Activated naive CD4-positive, alpha-beta T cell treated with anti-CD3 and anti-CD28 coated beads, Interleukin-2, amount 10 ng/mL, durations not matched to agents 7 days and 5 days (primary cell): Measurements from ENCODE around the gene ZACN.

Experiments used
- CTCF ChIA-PET: fragments of 350-600 bp; sonication (Branson Sonifier 250); formaldehyde crosslinking; loops from one replicate; lab custom pipeline; 2021; ENCODE audit warnings: antibody characterized with exemption; lab: Charles Lee
- DNase-seq: peaks from one replicate; pipeline ENCODE4 v3.0.0-alpha.2; 2020
- H3K27ac Mint-ChIP-seq: one replicate; pipeline ENCODE4 v1.8.0; 2021; ENCODE audit warnings: mild to moderate bottlenecking, moderate library complexity, mixed read lengths
- H3K27me3 Mint-ChIP-seq: one replicate; pipeline ENCODE4 v1.8.0; 2021; ENCODE audit warnings: mild to moderate bottlenecking, mixed read lengths
- H3K36me3 Mint-ChIP-seq: one replicate; pipeline ENCODE4 v1.8.0; 2021; ENCODE audit warnings: mixed read lengths
- H3K4me1 Mint-ChIP-seq: one replicate; pipeline ENCODE4 v1.8.0; 2021; ENCODE audit warnings: mixed read lengths
- H3K4me3 Mint-ChIP-seq: one replicate; pipeline ENCODE4 v1.8.0; 2021; ENCODE audit warnings: mild to moderate bottlenecking, moderate library complexity, mixed read lengths
- H3K9me3 Mint-ChIP-seq: one replicate; pipeline ENCODE4 v1.8.0; 2021; ENCODE audit warnings: mixed read lengths

ZACN gene

GRCh38 chr17:76091526-76092286 is 12.7 kb downstream of the ZACN start:
- no peaks in the 10 kb centered on the region for H3K27me3 Mint-ChIP-seq
- CTCF ChIA-PET, result interaction anchor here (1.9 kb wide), 1 partner anchor 77 kb away, joined by 5 read pairs; no protein-coding TSS in a partner anchor
- H3K9me3 Mint-ChIP-seq, result no peaks in the 10 kb centered on the region
- H3K27ac Mint-ChIP-seq, result peak overlapping the region; percentile 82
- H3K4me1 Mint-ChIP-seq, result peaks cover 7% of the 10 kb centered on the region
- H3K36me3 Mint-ChIP-seq, result peaks cover 46% of the 10 kb centered on the region
- H3K4me3 Mint-ChIP-seq, result no peak overlapping the region
- peak; percentile 30 for DNase-seq

GRCh38 chr17:76092526-76093413 is 13.8 kb downstream of the ZACN start:
- CTCF ChIA-PET, result interaction anchor here (1.0 to 1.9 kb wide), 2 partner anchors 78 to 305 kb away, joined by 3 to 5 read pairs; no protein-coding TSS in a partner anchor
- H3K4me1 Mint-ChIP-seq, result peaks cover 7% of the 10 kb centered on the region

GRCh38 chr17:76094046-76094445 is 15.1 kb downstream of the ZACN start:
- no peak for DNase-seq
- H3K9me3 Mint-ChIP-seq, result no peaks in the 10 kb centered on the region
- H3K36me3 Mint-ChIP-seq, result peaks cover 52% of the 10 kb centered on the region
- H3K4me3 Mint-ChIP-seq, result no peak overlapping the region
- CTCF ChIA-PET, result no interaction called here
- H3K27me3 Mint-ChIP-seq, result no peaks in the 10 kb centered on the region
- H3K27ac Mint-ChIP-seq, result no peak overlapping the region
- H3K4me1 Mint-ChIP-seq, result peaks cover 7% of the 10 kb centered on the region

More at GRCh38 chr17:76092526-76093413, 13.8 kb downstream of the ZACN start:
- peaks cover 50% of the 10 kb centered on the region for H3K36me3 Mint-ChIP-seq
- no peaks in the 10 kb centered on the region for H3K27me3 Mint-ChIP-seq
- H3K27ac Mint-ChIP-seq, result no peak overlapping the region
- H3K9me3 Mint-ChIP-seq, result no peaks in the 10 kb centered on the region
- no peak overlapping the region for H3K4me3 Mint-ChIP-seq
- DNase-seq, result no peak

DNA sequence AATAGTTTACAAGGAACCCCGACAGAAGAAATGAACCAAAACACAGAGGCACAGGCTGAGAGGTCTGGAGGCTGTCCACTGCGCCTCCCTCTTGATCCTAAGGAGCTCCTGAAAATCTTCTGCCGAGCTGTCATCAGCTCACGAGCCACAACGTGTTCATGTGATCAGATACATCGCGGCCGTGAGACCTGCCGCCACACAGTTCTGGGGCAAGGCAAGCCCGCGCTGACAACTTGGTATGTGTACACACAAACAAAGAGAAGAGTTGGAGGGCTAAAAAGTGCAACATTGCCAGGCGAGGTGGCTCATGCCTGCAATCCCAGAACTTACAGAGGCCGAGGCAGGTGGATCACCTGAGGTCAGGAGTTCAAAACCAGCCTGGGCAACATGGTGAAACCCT is 17.0 kb downstream of the ZACN start:
- DNase-seq, result no peak
- H3K9me3 Mint-ChIP-seq, result no peaks in the 10 kb centered on the region
- H3K27ac Mint-ChIP-seq, result no peak overlapping the region
- H3K27me3 Mint-ChIP-seq, result no peaks in the 10 kb centered on the region
- CTCF ChIA-PET, result interaction anchor here (0.9 to 1.8 kb wide), 3 partner anchors 11 to 183 kb away, joined by 3 to 6 read pairs (median 6); no protein-coding TSS in a partner anchor
- H3K4me1 Mint-ChIP-seq, result peaks cover 10% of the 10 kb centered on the region
- no peak overlapping the region for H3K4me3 Mint-ChIP-seq
- H3K36me3 Mint-ChIP-seq, result peaks cover 54% of the 10 kb centered on the region

GRCh38 chr17:76097716-76098295 is 18.8 kb downstream of the ZACN start:
- Mint-ChIP-seq H3K9me3 (no peaks in the 10 kb centered on the region), H3K36me3 (peaks cover 57% of the 10 kb centered on the region), H3K27me3 (no peaks in the 10 kb centered on the region), H3K4me1 (peaks cover 17% of the 10 kb centered on the region), H3K27ac (no peak overlapping the region), H3K4me3 (no peak overlapping the region)
- no peak for DNase-seq
- CTCF ChIA-PET, result no interaction called here

- Mint-ChIP-seq H3K4me1 (peaks cover 30% of the 10 kb centered on the region), H3K27me3 (no peaks in the 10 kb centered on the region), H3K4me3 (peak overlapping the region; percentile 97), H3K9me3 (no peaks in the 10 kb centered on the region), H3K27ac (peak overlapping the region; percentile 93), H3K36me3 (peaks cover 33% of the 10 kb centered on the region)
- CTCF ChIA-PET, result interaction anchor here (0.9 to 4.8 kb wide), 10 partner anchors 11 to 295 kb away, joined by 3 to 29 read pairs (median 4); no protein-coding TSS in a partner anchor
- DNase-seq, result no peak
Measured at GRCh38 chr17:76102944-76103273, 23.9 kb downstream of the ZACN start.

- Mint-ChIP-seq H3K36me3 (peaks cover 30% of the 10 kb centered on the region), H3K9me3 (no peaks in the 10 kb centered on the region), H3K27me3 (no peaks in the 10 kb centered on the region), H3K4me3 (peak within 1 kb of the TSS; percentile 97), H3K27ac (peak within 1 kb of the TSS; percentile 93), H3K4me1 (peaks cover 30% of the 10 kb centered on the region)
- DNase-seq, result peak; percentile 93
- CTCF ChIA-PET, result interaction anchor here (0.5 to 4.8 kb wide), 12 partner anchors 10 to 295 kb away, joined by 3 to 29 read pairs (median 4); no protein-coding TSS in a partner anchor
Measured at GRCh38 chr17:76103274-76104139, 24.5 kb downstream of the ZACN start, which contains the start of gene EXOC7. EXOC7 (minus strand) TSS chr17:76103787; CDS start chr17:76103692, 95 bp downstream.

- peak overlapping the region; percentile 97 for H3K4me3 Mint-ChIP-seq
- no peaks in the 10 kb centered on the region for H3K27me3 Mint-ChIP-seq
- no peak for DNase-seq
- H3K9me3 Mint-ChIP-seq, result no peaks in the 10 kb centered on the region
- peak overlapping the region; percentile 93 for H3K27ac Mint-ChIP-seq
- peaks cover 25% of the 10 kb centered on the region for H3K36me3 Mint-ChIP-seq
- peaks cover 30% of the 10 kb centered on the region for H3K4me1 Mint-ChIP-seq
- CTCF ChIA-PET, result interaction anchor here (0.5 to 4.8 kb wide), 8 partner anchors 9 to 304 kb away, joined by 3 to 29 read pairs (median 4); no protein-coding TSS in a partner anchor
Measured at GRCh38 chr17:76104140-76104895, 25.3 kb downstream of the ZACN start.

DNA sequence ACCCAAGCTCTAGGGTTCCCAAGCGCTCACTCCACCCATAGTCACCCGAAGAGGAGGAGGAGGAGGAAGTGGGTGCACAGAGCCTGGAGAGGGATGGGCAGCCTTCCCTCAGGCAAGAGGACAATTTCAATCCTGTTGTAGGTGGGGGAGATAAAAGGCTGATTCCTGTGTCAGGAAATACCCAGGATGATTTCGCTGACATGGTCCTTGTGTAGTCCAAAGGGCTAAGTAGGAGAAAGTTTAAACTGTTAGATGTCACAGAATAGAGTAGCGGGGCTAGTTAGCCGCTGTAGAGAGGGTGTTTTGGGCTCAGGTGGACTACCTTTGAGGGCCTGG is 25.9 kb downstream of the ZACN start:
- peaks cover 29% of the 10 kb centered on the region for H3K4me1 Mint-ChIP-seq
- peak overlapping the region; percentile 97 for H3K4me3 Mint-ChIP-seq
- peak overlapping the region; percentile 62 for H3K27ac Mint-ChIP-seq
- no peak for DNase-seq
- H3K27me3 Mint-ChIP-seq, result no peaks in the 10 kb centered on the region
- no peaks in the 10 kb centered on the region for H3K9me3 Mint-ChIP-seq
- H3K36me3 Mint-ChIP-seq, result peaks cover 19% of the 10 kb centered on the region
- CTCF ChIA-PET, result interaction anchor here (2.6 to 4.8 kb wide), 2 partner anchors 105 to 174 kb away, joined by 6 to 29 read pairs; no protein-coding TSS in a partner anchor

DNA sequence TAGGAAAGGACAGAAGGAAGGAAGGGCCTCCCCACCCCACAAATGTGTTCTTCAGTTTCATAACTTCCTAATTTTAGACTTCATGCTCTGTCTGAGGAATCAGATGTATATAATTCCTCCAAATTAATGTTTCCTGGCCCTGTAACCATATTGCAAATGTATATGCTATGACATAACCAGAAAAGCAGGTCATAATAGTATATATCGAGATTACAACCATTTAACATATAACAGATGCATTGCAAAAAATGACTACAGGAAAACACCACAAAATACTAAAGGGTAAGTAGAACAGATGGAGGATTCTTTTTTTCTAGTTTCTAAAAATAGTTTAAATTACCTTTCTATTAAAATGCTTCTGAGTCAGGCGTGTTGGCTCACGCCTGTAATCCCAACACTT is 27.7 kb downstream of the ZACN start:
- no peaks in the 10 kb centered on the region for H3K9me3 Mint-ChIP-seq
- DNase-seq, result no peak
- no peak overlapping the region for H3K4me3 Mint-ChIP-seq
- CTCF ChIA-PET, result interaction anchor here (0.6 to 1.8 kb wide), 6 partner anchors 11 to 126 kb away, joined by 3 to 6 read pairs (median 4); no protein-coding TSS in a partner anchor
- peaks cover 6% of the 10 kb centered on the region for H3K36me3 Mint-ChIP-seq
- H3K27me3 Mint-ChIP-seq, result no peaks in the 10 kb centered on the region
- H3K4me1 Mint-ChIP-seq, result peaks cover 22% of the 10 kb centered on the region
- H3K27ac Mint-ChIP-seq, result no peak overlapping the region

GRCh38 chr17:76107509-76107908 is 28.5 kb downstream of the ZACN start:
- Mint-ChIP-seq H3K9me3 (no peaks in the 10 kb centered on the region), H3K4me3 (no peak overlapping the region), H3K27ac (no peak overlapping the region), H3K27me3 (peaks cover 4% of the 10 kb centered on the region), H3K36me3 (peaks cover 5% of the 10 kb centered on the region), H3K4me1 (peaks cover 16% of the 10 kb centered on the region)
- DNase-seq, result no peak
- CTCF ChIA-PET, result interaction anchor here (0.6 to 1.8 kb wide), 3 partner anchors 12 to 127 kb away, joined by 3 to 6 read pairs (median 4); no protein-coding TSS in a partner anchor

- CTCF ChIA-PET, result interaction anchor here (1.6 to 1.8 kb wide), 2 partner anchors 98 to 168 kb away, joined by 4 to 6 read pairs; no protein-coding TSS in a partner anchor
- H3K36me3 Mint-ChIP-seq, result no peaks in the 10 kb centered on the region
Measured at GRCh38 chr17:76111956-76112355, 33.0 kb downstream of the ZACN start.

More at GRCh38 chr17:76111956-76112355, 33.0 kb downstream of the ZACN start:
- Mint-ChIP-seq H3K27ac (no peak overlapping the region), H3K4me3 (no peak overlapping the region), H3K4me1 (no peaks in the 10 kb centered on the region), H3K27me3 (peaks cover 13% of the 10 kb centered on the region), H3K9me3 (peaks cover 4% of the 10 kb centered on the region)
- no peak for DNase-seq
